Measurements from ENCODE around the gene SYF2.

The SYF2 gene

DNA sequence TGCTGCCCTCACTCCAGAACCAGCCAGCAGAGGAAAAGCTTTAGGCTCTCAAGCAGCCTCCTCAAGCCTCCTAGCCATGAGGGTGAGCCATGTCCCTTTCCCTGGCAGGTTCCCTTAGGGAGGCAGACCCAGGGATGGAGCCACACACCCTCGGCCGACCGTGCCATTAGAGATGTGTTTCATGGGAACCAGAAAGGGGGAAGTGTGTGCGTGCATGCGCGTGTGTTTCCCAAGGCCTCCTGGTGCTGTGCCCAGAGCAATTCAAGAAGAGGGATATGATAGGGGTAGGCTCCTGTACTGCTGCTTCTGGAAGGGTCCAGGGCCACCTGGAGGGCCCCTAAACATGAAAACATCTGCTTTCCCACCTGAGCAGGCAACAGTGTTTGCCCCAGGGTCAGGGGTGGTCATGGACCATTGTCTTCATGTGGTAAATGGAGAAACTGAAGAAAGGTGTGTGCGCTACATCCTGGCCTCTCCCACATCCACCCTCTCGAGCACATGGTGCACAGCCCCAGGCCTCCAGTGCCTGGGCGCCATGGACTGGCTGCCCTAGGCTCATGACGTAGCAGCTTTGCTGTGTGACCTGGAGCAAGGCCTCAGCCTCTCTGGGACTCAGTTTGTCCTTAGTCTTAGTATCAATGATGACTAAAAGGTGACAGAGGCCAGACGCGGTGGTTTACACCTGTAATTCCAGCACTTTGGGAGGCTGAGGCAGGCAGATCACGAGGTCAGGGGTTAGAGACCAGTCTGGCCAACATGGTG lies 48.1 kb downstream of the SYF2 start:
- no peak for DNase-seq (ENCODE audit: low read depth in 2 of 2, low spot score in 1 of 2)

DNA sequence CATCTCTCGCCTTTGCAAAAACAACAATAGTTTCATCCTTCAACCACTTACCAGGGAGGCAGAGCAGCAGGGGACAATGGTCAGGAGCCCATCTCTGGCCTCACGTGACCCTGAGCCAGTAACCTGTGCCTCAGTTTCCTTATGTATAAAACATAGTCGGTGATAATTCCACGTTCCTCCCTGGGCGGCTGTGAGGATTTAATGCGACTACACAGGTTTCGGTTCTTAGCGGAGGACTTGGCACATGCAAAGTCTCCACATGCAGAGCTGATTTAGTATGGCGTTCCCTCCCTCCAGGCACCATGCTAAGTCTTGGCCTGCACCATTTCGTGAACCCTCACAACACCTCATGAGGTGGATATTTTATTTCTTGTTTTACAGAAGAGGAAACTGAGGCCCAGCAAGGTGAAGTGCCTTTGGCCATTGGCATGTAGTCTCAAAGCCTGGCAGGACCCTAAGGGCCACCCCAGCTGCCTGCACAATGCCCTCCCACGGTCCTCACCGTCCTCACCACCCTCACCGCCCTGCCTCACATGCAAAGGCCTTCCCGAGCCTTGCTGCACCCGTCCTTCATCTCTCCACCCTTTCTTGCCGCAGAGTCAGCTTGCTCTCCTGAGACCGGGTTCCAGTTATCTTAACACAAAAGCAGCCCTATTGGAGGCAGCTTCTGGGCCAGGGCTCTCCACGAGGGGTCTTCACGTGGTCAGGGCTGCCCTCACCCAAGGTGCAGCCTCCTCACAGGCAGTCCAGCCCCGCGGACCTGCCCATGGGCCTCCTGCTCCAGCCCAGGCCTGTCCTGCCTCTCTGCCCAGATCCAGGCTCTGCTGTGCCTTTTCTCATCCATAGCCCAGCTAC lies 48.9 kb downstream of the SYF2 start:
- DNase-seq (ENCODE audit: low read depth in 2 of 2, low spot score in 1 of 2): no peak

DNA sequence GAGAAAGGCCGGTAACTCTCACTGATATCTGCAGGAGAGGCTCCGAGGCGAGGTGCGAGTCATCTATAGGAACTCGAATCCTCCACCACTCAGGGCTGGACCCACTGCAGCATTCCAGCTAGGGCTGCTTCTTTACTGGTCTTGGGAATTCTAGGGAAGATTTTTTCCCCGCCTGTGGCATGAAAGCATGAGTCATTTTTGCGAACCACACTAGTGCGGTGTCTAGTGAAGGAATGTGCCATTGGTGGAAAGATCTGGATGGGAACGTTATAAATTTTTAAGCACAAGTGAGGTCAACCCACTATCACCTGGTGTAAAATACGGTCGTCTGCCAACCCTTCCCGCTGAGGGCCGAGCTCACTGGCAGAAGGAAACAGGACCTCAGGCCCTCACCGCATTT lies 49.7 kb downstream of the SYF2 start:
- DNase-seq (ENCODE audit: low read depth in 2 of 2, low spot score in 1 of 2): no peak

DNA sequence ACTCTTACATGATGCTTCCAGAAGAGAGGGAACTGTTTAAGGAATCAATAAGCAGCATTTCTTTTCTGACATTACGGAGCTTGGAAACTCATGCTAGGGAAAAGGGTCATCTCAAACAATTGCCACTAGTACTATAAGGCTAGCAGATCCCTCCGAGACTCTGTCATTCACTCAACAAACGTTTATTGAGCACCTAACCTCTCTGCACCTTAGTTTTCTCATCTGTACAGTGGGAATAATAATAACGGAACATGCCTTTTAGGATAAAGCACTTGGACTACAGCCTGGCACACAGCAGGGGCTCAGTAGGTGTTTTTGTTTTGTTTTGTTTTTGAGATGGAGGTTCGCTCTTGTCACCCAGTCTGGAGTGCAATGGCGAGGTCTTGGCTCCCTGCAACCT lies 51.3 kb downstream of the SYF2 start:
- no peak for DNase-seq (ENCODE audit: low read depth in 2 of 2, low spot score in 1 of 2)

DNA sequence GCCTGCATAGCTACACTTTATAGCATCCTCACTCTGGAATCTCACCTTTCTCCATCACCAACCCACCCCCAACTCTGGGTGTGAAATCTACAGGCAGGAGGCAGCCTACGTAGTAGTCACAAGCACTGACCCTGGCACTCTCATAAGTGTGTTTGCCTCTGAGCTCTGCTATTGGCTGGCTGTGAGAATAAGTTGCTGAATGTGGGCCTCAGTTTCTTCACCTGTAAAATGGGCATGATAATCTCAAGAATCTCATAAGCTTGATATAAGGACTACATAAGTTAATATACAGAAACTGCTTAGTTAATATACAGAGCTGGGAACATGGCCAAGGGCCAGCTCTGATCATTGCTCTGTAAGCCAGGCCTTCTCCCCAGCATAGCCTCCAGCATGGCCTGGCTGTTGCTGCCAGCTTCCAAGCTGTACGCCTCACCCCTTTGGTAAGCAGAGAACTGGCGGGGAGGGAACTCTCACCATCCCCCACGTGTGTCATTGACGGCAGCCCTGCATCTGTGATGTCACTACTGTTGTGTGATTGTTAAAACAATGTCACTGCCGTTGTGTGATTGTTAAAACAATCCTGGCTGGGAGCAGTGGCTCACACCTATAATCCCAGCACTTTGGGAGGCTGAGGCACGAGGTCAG lies 53.3 kb downstream of the SYF2 start:
- no peak for DNase-seq (ENCODE audit: low read depth in 2 of 2, low spot score in 1 of 2)

DNA sequence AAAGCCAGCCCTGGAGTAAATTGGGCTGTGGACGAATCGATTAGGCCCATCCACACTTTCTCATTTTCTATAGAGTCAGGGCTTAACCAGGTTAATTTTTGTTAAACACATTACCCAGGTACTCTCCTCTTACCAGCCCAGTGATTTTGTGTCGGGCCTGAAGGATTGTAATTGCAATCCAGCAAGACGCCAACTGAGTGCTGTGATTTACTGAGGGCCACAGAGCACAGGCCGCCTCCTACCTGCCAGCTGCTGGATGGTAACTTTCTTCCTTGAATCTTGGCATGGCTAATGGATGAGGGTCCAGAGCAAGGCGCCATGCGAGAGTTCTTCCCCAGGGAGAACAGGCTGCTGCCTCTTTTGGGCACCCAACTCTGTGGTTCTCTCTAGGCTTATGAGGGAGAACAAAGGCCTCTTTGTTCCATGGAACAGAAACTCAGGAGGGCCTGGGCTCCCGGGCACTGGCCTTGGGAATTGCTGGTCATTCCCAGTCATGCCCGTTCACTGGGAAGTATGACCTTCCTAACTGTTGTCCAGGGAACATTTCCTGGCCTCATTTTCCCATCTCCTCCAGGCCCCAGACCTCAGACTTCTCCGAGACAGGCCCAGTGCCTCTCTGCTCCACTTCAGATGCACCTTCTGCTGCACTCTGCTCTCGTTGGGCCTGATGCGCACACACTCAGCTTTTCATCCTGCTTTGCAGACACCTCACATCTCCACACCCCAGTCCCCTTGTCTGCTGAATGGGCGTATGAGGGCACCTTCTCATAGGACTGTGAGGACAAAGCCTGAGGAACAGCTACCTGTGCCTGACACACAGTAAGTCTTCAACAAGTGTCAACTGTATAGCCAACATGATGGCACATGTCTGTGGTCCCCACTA lies 57.3 kb downstream of the SYF2 start:
- no peak for DNase-seq (ENCODE audit: low read depth in 2 of 2, low spot score in 1 of 2)

DNA sequence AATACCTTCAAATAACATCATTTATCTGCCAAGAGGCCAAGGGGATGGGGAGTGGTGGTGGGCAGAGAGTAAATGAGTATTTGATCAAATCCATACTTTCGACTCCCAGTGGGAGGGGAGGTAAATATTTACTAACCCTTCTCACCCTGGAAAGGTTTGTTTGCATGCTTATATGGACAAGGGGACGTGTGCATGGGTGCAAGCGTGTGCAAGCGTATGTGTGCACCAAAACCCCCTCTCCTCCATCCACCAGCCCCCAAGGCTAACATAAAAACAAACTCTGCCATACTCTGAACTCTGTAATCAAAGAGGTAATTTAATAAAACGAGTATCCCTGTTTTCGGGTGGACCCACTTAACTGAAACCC lies 58.0 kb downstream of the SYF2 start:
- DNase-seq (ENCODE audit: low read depth in 2 of 2, low spot score in 1 of 2): no peak

DNA sequence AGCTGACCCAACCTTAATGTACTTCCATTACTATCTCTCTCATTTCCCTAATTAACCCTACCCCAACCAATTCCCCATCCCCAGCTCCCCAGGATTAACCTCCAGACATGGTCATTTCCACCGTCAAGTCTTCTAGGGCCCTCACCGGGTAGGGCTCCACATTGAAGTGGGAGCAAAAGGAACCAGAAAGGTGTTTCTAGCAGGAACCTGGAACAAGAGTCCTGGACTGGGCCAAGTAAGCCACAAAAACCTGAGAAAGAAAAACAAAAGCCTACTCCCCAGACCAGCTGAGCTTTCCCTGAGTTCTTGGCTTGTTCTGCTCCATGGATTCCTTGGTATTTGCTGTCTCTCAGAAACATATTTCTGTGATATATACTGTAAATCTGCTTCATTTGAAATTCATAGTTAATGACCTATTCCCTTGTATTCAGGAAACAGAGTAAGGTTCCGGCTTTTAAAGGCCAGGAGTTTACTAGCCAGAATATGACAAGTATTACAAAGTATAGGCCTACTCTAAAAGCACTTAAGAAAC lies 58.4 kb downstream of the SYF2 start:
- no peak for DNase-seq (ENCODE audit: low read depth in 2 of 2, low spot score in 1 of 2)
